NT2/D1 (cell line): ENCODE results near the gene AKR1C1.
"Not testable (repeated sequence)": the region's sequence is repeated elsewhere in the genome, so short reads cannot be mapped to it uniquely, and the experiment has no call there.

ENCODE experiments used
- DNase-seq: peaks from one replicate; pipeline ENCODE4 v3.0.0-alpha.2; 2011; ENCODE audit warnings: low read depth, low spot score
- H3K27me3 ChIP-seq: 2 replicates; pipeline ENCODE4 v1.6.0; 2011; ENCODE audit warnings: mild to moderate bottlenecking; ENCODE audit not compliant: insufficient read length, insufficient read depth
- H3K36me3 ChIP-seq: 2 replicates; pipeline ENCODE4 v1.6.1; 2011; ENCODE audit warnings: mild to moderate bottlenecking, low read length, mixed read lengths; ENCODE audit not compliant: insufficient read depth, insufficient read length
- H3K4me1 ChIP-seq: 2 replicates; pipeline ENCODE4 v1.5.1; 2011; ENCODE audit not compliant: insufficient read depth, insufficient read length
- H3K4me3 ChIP-seq: 2 replicates; pipeline ENCODE4 v1.5.1; 2011; ENCODE audit warnings: low read depth; ENCODE audit not compliant: insufficient read length
- H3K9ac ChIP-seq: 2 replicates; pipeline ENCODE4 v1.6.0; 2011; ENCODE audit warnings: low read depth; ENCODE audit not compliant: insufficient read length
- H3K9me3 ChIP-seq: 2 replicates; pipeline ENCODE4 v1.5.1; 2011; ENCODE audit warnings: mild to moderate bottlenecking, low read length; ENCODE audit not compliant: insufficient read depth
- SUZ12 ChIP-seq: IDR thresholded peaks from 2 replicates; pipeline ENCODE4 v1.6.1; 2011; ENCODE audit not compliant: insufficient read length, insufficient read depth; ENCODE audit errors: extremely low read depth
- YY1 ChIP-seq: IDR thresholded peaks from 2 replicates; pipeline ENCODE4 v1.6.1; 2011; ENCODE audit not compliant: insufficient read length, insufficient read depth
- ZNF274 ChIP-seq: IDR thresholded peaks from 2 replicates; pipeline ENCODE4 v1.6.1; 2011; ENCODE audit warnings: mild to moderate bottlenecking, low read depth, low read length

The AKR1C1 gene

GRCh38 chr10:4962876-4963814 is at the start of gene AKR1C1:
Gene AKR1C1 (plus strand): TSS chr10:4963415. CDS start chr10:4963445, 30 bp downstream.
- not testable (repeated sequence) for H3K4me1 ChIP-seq, H3K4me3 ChIP-seq, H3K27me3 ChIP-seq, H3K9ac ChIP-seq, H3K9me3 ChIP-seq, DNase-seq, H3K36me3 ChIP-seq

GRCh38 chr10:4914213-4914850 is 48.9 kb upstream of the AKR1C1 start:
- Histone ChIP-seq H3K27me3 (no peaks in the 10 kb centered on the region), H3K9ac (no peak overlapping the region), H3K36me3 (peaks cover 4% of the 10 kb centered on the region), H3K4me1 (no peaks in the 10 kb centered on the region), H3K9me3 (no peaks in the 10 kb centered on the region), H3K4me3 (no peak overlapping the region)
- DNase-seq: no peak
- no peak for TF ChIP-seq YY1
- no peak for TF ChIP-seq SUZ12
- TF ChIP-seq ZNF274: no peak

- Histone ChIP-seq H3K36me3 (no peaks in the 10 kb centered on the region), H3K9ac (no peak overlapping the region)
- no peak for TF ChIP-seq SUZ12
- no peak for TF ChIP-seq ZNF274
- TF ChIP-seq YY1: no peak
Measured at GRCh38 chr10:4916086-4916716, 47.0 kb upstream of the AKR1C1 start.

GRCh38 chr10:4918236-4918635 is 45.0 kb upstream of the AKR1C1 start:
- Histone ChIP-seq H3K27me3 (no peaks in the 10 kb centered on the region), H3K4me3 (no peak overlapping the region), H3K4me1 (no peaks in the 10 kb centered on the region), H3K9me3 (no peaks in the 10 kb centered on the region), H3K9ac (no peak overlapping the region), H3K36me3 (no peaks in the 10 kb centered on the region)
- DNase-seq: no peak
- TF ChIP-seq YY1 (no peak), SUZ12 (no peak), ZNF274 (no peak)

More at GRCh38 chr10:4916086-4916716, 47.0 kb upstream of the AKR1C1 start:
- Histone ChIP-seq H3K27me3 (no peaks in the 10 kb centered on the region), H3K9me3 (no peaks in the 10 kb centered on the region), H3K4me3 (no peak overlapping the region), H3K4me1 (no peaks in the 10 kb centered on the region)
- no peak for DNase-seq

- H3K27me3 ChIP-seq, DNase-seq: not testable (repeated sequence)
Measured at GRCh38 chr10:4924482-4924881, 38.7 kb upstream of the AKR1C1 start.

GRCh38 chr10:4926400-4926799 is 36.8 kb upstream of the AKR1C1 start:
- no peak for DNase-seq
- no peaks in the 10 kb centered on the region for H3K27me3 ChIP-seq
- no peaks in the 10 kb centered on the region for H3K36me3 ChIP-seq
- no peak for TF ChIP-seq ZNF274
- no peak for TF ChIP-seq YY1
- no peak for TF ChIP-seq SUZ12
- no peaks in the 10 kb centered on the region for H3K9me3 ChIP-seq
- no peak overlapping the region for H3K4me3 ChIP-seq
- H3K9ac ChIP-seq: no peak overlapping the region
- H3K4me1 ChIP-seq: no peaks in the 10 kb centered on the region

More at GRCh38 chr10:4924482-4924881, 38.7 kb upstream of the AKR1C1 start:
- not testable (repeated sequence) for H3K36me3 ChIP-seq, H3K9ac ChIP-seq, H3K4me1 ChIP-seq, H3K9me3 ChIP-seq, H3K4me3 ChIP-seq

GRCh38 chr10:4931587-4931986 is 31.6 kb upstream of the AKR1C1 start:
- H3K27me3 ChIP-seq: no peaks in the 10 kb centered on the region
- DNase-seq: no peak
- H3K4me3 ChIP-seq: no peak overlapping the region
- H3K36me3 ChIP-seq: no peaks in the 10 kb centered on the region
- no peaks in the 10 kb centered on the region for H3K4me1 ChIP-seq
- TF ChIP-seq YY1: no peak
- no peak for TF ChIP-seq SUZ12
- no peak for TF ChIP-seq ZNF274
- no peaks in the 10 kb centered on the region for H3K9me3 ChIP-seq
- no peak overlapping the region for H3K9ac ChIP-seq
